NCI-H226 (cell line): ENCODE measurements around the gene RNMT.

ENCODE experiments used
- DNase-seq: peaks from one replicate; pipeline ENCODE4 v3.0.0-alpha.2; 2015

The RNMT gene

DNA sequence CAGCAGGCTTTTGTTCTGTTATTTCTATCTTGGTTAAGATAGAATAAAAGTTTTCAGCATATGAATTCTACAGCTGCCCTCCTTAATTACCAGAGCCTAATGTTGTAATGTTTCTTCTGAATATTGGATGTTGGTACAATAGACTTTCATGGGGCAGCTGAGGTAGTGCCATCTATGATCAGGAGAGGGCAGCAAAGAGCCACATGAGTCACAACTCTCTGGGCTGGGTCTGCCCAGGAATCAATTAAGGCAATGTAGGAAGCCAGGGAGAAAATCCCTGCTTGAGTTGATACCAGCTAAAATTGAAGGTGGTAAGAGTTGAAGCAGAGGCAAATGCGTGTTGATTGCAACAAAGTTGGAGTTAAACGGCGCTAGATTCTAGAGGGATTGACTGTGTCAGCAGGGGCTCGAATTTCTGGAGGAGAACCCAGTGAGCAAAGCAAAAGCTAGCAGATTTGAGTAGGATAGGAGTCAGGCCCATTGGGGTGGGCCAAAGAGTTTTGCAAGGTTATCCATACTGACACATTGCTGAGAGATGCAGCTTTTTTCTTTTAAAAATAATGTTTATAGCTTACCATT, 86.9 kb downstream of the RNMT start:
- DNase-seq = peak; percentile 24
